HAP-1 (cell line): ENCODE data around the gene GPR176.
A peak's percentile ranks its signal among the peaks of the same experiment; 100 is the strongest.

Source experiments
- DNase-seq, 2 experiments: peaks; one replicate each; pipeline ENCODE4 v3.0.0-alpha.2; 2016 to 2020; ENCODE audit warnings: low spot score in 2 of 2
- H3K27me3 ChIP-seq: fragments of 250-450 bp; sonication (Bioruptor Pico); 2 replicates; pipeline ENCODE4 v1.5.1; 2020; ENCODE audit warnings: low read depth, mild to moderate bottlenecking, moderate library complexity
- H3K36me3 ChIP-seq: fragments of 250-450 bp; sonication (Bioruptor Pico); replicated peaks from 2 replicates; pipeline ENCODE4 v1.5.1; 2020; ENCODE audit warnings: mild to moderate bottlenecking
- H3K4me1 ChIP-seq: fragments of 250-450 bp; sonication (Bioruptor Pico); 2 replicates; pipeline ENCODE4 v1.5.1; 2020; ENCODE audit warnings: mild to moderate bottlenecking
- H3K4me3 ChIP-seq: fragments of 250-450 bp; sonication (Bioruptor Pico); 2 replicates; pipeline ENCODE4 v1.5.1; 2020; ENCODE audit warnings: mild to moderate bottlenecking, moderate library complexity
- H3K9me3 ChIP-seq: fragments of 250-450 bp; sonication (Bioruptor Pico); 2 replicates; pipeline ENCODE4 v1.5.1; 2020; ENCODE audit warnings: mild to moderate bottlenecking, moderate library complexity
- in situ Hi-C: fragments of 300-500 bp; cut with MboI; formaldehyde crosslinking; loops from 3 replicates; pipeline ENCODE4 v1.14.3; 2020; ENCODE audit warnings: low sequenced_read_pairs, inconsistent platforms, mixed read lengths

Gene GPR176

DNA sequence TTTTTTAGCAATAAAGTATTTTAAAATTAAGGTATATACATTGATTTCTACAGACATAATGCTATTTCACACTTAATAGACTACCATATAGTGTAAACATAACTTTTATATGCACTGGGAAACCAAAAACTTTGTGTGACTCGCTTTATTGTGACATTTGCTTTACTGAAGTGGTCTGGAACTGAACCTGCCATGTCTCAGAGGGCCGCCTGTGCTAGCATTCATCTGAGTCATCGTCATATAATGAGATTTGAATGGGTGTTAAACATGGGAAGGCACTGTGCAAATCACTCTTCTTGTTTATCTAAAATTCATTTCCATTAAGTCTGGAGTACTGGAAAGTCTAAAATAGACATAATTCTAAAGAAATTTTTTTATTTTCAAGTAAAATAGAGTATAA lies 26.8 kb upstream of the GPR176 start:
- Histone ChIP-seq H3K4me1 (no peaks in the 10 kb centered on the region; the same call in 1 of the 2 replicates), H3K27me3 (no peaks in the 10 kb centered on the region), H3K4me3 (no peak overlapping the region), H3K9me3 (no peaks in the 10 kb centered on the region), H3K36me3 (peaks cover 60% of the 10 kb centered on the region)
- in situ Hi-C loops, result no loop called here
- no peak for DNase-seq

DNA sequence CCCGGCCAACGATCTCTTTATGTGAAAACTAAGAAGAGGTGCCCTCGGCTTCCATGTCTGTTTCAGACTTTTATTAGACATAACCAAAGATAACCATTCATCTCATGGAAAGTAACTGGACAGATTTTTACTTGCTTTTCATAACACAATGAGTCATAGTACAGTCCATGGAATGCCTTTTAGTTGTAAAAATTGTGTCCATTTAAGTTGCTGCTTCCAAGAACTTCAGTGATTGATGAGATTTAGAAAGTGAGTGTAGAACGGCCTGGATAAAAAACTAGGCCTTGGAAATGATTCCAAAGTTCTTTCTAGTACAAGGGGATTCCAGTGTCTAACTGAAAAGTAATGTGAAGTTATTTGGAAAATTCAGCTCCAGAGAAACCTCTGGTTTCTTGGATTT lies 24.7 kb upstream of the GPR176 start:
- no peak overlapping the region for H3K4me3 ChIP-seq
- H3K36me3 ChIP-seq, result peaks cover 64% of the 10 kb centered on the region
- H3K9me3 ChIP-seq, result no peaks in the 10 kb centered on the region
- in situ Hi-C loops, result no loop called here
- no peak for DNase-seq
- no peaks in the 10 kb centered on the region; the same call in 1 of the 2 replicates for H3K4me1 ChIP-seq
- no peaks in the 10 kb centered on the region for H3K27me3 ChIP-seq

DNA sequence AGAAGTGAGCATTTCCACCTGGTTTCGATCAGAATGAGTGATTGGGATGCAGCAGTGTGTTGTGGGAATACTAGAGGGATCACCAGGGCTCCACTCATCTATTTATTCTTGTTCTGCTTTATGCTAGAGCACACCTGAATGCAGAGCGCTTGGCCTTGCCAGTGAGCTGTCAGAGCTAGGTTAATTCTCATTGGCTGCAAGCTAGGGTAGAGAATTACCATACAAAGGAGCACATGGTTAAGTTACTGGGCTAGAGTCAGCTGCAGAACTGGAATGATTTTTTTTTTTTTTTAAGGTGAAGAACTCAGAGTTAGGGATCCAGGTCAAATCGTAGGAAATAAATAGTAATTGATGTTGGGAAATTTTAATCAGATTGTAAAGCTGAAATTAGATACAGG lies 22.7 kb upstream of the GPR176 start:
- in situ Hi-C loops, result no loop called here
- H3K9me3 ChIP-seq, result no peaks in the 10 kb centered on the region
- no peaks in the 10 kb centered on the region for H3K27me3 ChIP-seq
- H3K4me3 ChIP-seq, result no peak overlapping the region
- no peak for DNase-seq
- H3K4me1 ChIP-seq, result no peaks in the 10 kb centered on the region; the same call in 1 of the 2 replicates
- H3K36me3 ChIP-seq, result peaks cover 67% of the 10 kb centered on the region

DNA sequence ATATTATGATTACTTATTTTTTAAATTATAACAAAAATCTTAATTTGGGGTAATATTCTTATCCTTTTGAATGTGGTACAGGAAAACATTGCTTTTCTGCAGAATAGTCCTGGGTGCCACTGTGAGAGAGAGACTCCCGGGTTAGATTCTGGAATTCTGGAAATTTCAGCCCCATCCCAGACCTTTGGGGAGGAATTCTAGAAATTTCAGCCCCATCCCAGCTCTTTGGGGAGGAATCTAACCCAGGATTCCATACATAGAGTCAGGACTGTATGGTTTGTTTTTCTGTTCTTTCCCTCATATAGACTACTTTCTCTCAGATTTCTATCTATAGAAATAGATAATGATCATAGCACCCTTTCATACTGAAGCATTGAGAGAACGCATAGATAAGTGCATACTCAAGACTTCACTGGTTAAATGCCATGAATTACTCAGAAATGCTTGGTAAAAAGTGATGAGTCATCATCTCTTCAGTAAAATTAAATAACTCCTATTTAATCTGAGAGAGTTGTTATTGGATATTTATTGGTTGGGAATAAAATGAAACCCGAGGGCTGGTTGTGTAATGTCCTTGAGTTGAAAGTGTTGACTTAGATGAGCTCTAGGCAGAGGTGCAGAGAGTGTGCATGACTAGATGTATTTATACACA lies 22.2 kb upstream of the GPR176 start:
- no peaks in the 10 kb centered on the region for H3K27me3 ChIP-seq
- H3K4me1 ChIP-seq, result no peaks in the 10 kb centered on the region; the same call in 1 of the 2 replicates
- peaks cover 67% of the 10 kb centered on the region for H3K36me3 ChIP-seq
- no peak overlapping the region for H3K4me3 ChIP-seq
- no peak for DNase-seq
- in situ Hi-C loops, result no loop called here
- no peaks in the 10 kb centered on the region for H3K9me3 ChIP-seq

- peaks cover 51% of the 10 kb centered on the region for H3K36me3 ChIP-seq
- DNase-seq, result no peak
- H3K4me1 ChIP-seq, result peaks cover 15% of the 10 kb centered on the region
- in situ Hi-C loops, result no loop called here
- H3K9me3 ChIP-seq, result no peaks in the 10 kb centered on the region
- no peak overlapping the region for H3K4me3 ChIP-seq
- H3K27me3 ChIP-seq, result no peaks in the 10 kb centered on the region
Measured at GRCh38 chr15:39939487-39940452, 19.7 kb upstream of the GPR176 start.

GRCh38 chr15:39937696-39938095 lies 17.6 kb upstream of the GPR176 start:
- Histone ChIP-seq H3K4me3 (no peak overlapping the region), H3K4me1 (peaks cover 19% of the 10 kb centered on the region), H3K36me3 (peaks cover 34% of the 10 kb centered on the region), H3K9me3 (no peaks in the 10 kb centered on the region), H3K27me3 (no peaks in the 10 kb centered on the region)
- in situ Hi-C loops, result no loop called here
- DNase-seq, result no peak

DNA sequence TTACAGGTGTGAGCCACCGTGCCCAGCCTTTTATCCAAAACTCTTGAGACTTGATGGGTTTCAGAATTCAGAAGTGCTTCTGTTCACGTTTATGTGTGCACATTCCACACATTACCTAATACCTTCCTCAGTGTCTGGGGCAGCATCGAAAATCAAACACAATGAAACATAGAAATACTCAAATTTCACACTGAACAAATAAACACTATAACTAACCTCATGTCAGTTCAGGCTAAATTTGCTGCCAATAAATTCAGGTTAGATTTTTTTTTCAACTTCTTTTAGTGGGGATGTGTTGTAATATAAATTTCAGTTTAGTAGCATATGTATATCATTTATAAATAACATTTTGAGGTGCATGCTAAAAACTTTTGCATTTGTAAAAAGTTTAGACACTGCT lies 16.6 kb upstream of the GPR176 start:
- H3K4me3 ChIP-seq, result no peak overlapping the region
- peaks cover 19% of the 10 kb centered on the region for H3K4me1 ChIP-seq
- no peaks in the 10 kb centered on the region for H3K9me3 ChIP-seq
- in situ Hi-C loops, result no loop called here
- H3K27me3 ChIP-seq, result no peaks in the 10 kb centered on the region
- H3K36me3 ChIP-seq, result peaks cover 28% of the 10 kb centered on the region
- DNase-seq, result no peak

GRCh38 chr15:39936187-39936586 lies 16.1 kb upstream of the GPR176 start:
- in situ Hi-C loops, result no loop called here

GRCh38 chr15:39935241-39935640 lies 15.2 kb upstream of the GPR176 start:
- no peaks in the 10 kb centered on the region for H3K27me3 ChIP-seq
- in situ Hi-C loops, result no loop called here
- peaks cover 19% of the 10 kb centered on the region for H3K4me1 ChIP-seq
- no peaks in the 10 kb centered on the region for H3K9me3 ChIP-seq
- no peak for DNase-seq
- H3K4me3 ChIP-seq, result peak overlapping the region; percentile 72; the same call in 1 of the 2 replicates
- peaks cover 18% of the 10 kb centered on the region for H3K36me3 ChIP-seq

More at GRCh38 chr15:39936187-39936586, 16.1 kb upstream of the GPR176 start:
- Histone ChIP-seq H3K9me3 (no peaks in the 10 kb centered on the region), H3K27me3 (no peaks in the 10 kb centered on the region), H3K4me3 (no peak overlapping the region), H3K36me3 (peaks cover 26% of the 10 kb centered on the region), H3K4me1 (peaks cover 19% of the 10 kb centered on the region)
- DNase-seq, result no peak

DNA sequence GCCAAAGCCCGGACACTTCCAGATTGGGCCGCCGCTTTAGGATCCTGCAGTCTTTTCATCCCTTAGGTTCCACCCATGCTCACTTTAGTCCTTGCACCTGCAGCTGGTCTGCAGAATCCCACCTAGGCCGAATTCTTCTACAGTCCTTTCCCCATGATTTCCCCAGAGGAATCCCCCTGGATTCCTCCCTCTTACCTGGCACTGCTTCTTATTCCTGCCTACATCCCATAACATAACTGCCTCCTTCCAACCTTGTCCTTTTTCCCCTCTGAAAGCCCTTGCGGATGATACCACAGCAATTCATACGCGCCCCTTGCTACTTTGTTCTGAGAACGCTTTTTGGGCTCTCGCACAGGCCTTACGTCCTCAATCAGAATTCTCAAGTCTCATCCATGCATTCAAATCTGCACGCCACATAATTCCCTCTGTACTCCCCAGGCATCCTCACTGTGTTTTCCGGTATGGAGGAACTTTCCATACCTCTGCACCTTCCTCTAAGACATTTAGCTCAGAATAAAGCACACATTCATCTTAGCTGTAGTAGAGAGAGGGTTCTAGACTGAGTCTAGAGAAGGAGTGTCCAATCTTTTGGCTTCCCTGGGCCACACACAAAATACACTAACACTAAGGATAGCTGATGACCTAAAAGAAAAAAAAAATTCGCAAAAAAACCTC lies 14.5 kb upstream of the GPR176 start:
- DNase-seq, result peak; percentile 27 to 28
- Histone ChIP-seq H3K36me3 (peaks cover 11% of the 10 kb centered on the region), H3K4me3 (peak overlapping the region; percentile 72), H3K4me1 (peaks cover 19% of the 10 kb centered on the region), H3K9me3 (no peaks in the 10 kb centered on the region), H3K27me3 (no peaks in the 10 kb centered on the region)
- in situ Hi-C loops, result no loop called here

DNA sequence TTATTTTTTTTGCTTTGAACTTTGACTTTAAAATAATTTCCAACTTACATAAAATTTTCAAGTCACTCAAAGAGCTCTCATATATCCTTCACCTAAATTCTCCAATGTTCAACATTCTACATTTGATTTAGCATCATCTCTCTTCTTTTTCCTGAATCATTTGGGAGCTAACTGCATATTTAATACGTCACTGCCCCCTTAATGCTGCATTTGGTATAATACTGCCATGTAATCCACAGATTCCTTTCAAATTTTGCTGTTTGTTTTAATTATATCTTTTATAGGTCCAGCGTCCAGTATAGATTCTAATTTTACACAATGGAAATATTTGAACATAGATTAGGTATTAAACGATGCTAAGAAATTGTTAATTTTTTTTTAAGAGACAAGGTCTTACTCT lies 11.5 kb upstream of the GPR176 start:
- H3K36me3 ChIP-seq, result peaks cover 7% of the 10 kb centered on the region
- no peak for DNase-seq

GRCh38 chr15:39926526-39926925 lies 6.5 kb upstream of the GPR176 start:
- in situ Hi-C loops, result no loop called here
- DNase-seq, result no peak

More for the DNA sequence above, 11.5 kb upstream of the GPR176 start:
- peaks cover 14% of the 10 kb centered on the region for H3K4me1 ChIP-seq
- in situ Hi-C loops, result no loop called here
- no peak overlapping the region for H3K4me3 ChIP-seq
- no peaks in the 10 kb centered on the region for H3K27me3 ChIP-seq
- no peaks in the 10 kb centered on the region for H3K9me3 ChIP-seq

DNA sequence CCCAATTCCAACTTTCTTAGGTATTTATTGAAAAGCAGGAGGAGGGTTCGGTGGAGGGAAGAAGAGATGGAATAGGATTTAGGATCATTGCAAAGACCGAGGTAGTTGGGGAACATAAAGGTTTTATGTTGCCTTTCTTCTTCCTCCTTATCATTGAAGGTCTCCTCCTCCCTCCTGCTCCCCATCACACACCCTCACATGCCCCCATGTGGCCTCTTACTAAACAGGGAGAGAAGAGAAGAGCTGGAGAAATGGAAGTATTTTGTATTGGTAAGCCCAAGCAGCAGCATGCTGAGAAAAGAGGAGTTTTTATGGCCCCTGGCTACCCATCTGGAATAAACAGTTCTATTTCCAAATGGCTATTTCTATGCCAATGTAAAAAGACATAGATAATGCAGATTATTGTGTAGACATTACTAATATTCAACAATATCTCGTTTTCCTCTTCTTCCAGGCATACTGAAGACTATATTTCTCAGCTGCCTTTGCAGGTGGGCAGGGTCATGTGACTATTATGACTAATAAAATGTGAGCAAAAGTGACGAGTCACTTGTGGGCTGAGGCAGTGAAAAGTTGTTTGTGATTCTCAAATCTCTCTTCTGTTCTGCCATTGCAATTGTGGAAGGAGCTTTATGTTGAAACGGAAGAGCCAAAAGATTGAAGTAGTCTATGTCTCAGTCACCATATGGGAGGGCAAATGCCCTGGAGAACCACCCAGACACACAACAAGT lies 5.2 kb upstream of the GPR176 start:
- in situ Hi-C loops, result no loop called here

More at GRCh38 chr15:39926526-39926925, 6.5 kb upstream of the GPR176 start:
- Histone ChIP-seq H3K4me3 (no peak overlapping the region), H3K27me3 (no peaks in the 10 kb centered on the region), H3K9me3 (no peaks in the 10 kb centered on the region), H3K36me3 (no peaks in the 10 kb centered on the region), H3K4me1 (peaks cover 6% of the 10 kb centered on the region; the same call in 1 of the 2 replicates)

More for the DNA sequence above, 5.2 kb upstream of the GPR176 start:
- H3K27me3 ChIP-seq, result peaks cover 2% of the 10 kb centered on the region; the same call in 1 of the 2 replicates
- no peaks in the 10 kb centered on the region for H3K9me3 ChIP-seq
- peaks cover 13% of the 10 kb centered on the region for H3K4me1 ChIP-seq
- DNase-seq, result no peak
- no peak overlapping the region for H3K4me3 ChIP-seq
- H3K36me3 ChIP-seq, result no peaks in the 10 kb centered on the region
